Astrocyte (in vitro differentiated cells and primary cell): ENCODE results near the gene SFTA2.

Experiments used
- EZH2 ChIP-seq: IDR thresholded peaks from 2 replicates; pipeline ENCODE4 v1.6.1; 2012; ENCODE audit warnings: mild to moderate bottlenecking, low read length, inconsistent platforms; ENCODE audit not compliant: insufficient read depth
- TF ChIP-seq, protein P1 (sequence below): IDR thresholded peaks from 2 replicates; pipeline ENCODE4 v1.5.1; 2011; ENCODE audit warnings: low read depth, mild to moderate bottlenecking, inconsistent platforms, low read length, moderate library complexity; ENCODE audit not compliant: insufficient read depth

- TF ChIP-seq EZH2, result no peak
- TF ChIP-seq, protein P1, sequence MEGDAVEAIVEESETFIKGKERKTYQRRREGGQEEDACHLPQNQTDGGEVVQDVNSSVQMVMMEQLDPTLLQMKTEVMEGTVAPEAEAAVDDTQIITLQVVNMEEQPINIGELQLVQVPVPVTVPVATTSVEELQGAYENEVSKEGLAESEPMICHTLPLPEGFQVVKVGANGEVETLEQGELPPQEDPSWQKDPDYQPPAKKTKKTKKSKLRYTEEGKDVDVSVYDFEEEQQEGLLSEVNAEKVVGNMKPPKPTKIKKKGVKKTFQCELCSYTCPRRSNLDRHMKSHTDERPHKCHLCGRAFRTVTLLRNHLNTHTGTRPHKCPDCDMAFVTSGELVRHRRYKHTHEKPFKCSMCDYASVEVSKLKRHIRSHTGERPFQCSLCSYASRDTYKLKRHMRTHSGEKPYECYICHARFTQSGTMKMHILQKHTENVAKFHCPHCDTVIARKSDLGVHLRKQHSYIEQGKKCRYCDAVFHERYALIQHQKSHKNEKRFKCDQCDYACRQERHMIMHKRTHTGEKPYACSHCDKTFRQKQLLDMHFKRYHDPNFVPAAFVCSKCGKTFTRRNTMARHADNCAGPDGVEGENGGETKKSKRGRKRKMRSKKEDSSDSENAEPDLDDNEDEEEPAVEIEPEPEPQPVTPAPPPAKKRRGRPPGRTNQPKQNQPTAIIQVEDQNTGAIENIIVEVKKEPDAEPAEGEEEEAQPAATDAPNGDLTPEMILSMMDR, result no peak
Measured at GRCh38 chr6:30917041-30917440, 14.9 kb downstream of the SFTA2 start.
